ENCODE measurements around the gene CRMP1. TPM values are rescaled to one million over a fixed set of nuclear protein-coding genes. Genes with fewer than 3 reads are reported as not detected.
A peak's percentile ranks its signal among the peaks of the same experiment; 100 is the strongest.

Gene CRMP1
- total and polyA plus RNA-seq, 2 of the 4 experiments (the other 2 are of a cell fraction), result 4.1 to 7.4 TPM

- WGBS, 2 experiments (ENCODE audit: extremely low coverage in 2 of 2, insufficient read length in 1 of 2), result no CpG with 5 or more reads among the region's 2 CpGs
- BruUV-seq (replicated peaks), result no TSS peak
- CTCF ChIA-PET, result no interaction called here
- peak overlapping the region; percentile 55 for H2AK9ac ChIP-seq (replicated peaks; ENCODE audit: low read depth, low read length, poor library complexity)
- H2BK120ac ChIP-seq (ENCODE audit: low read depth, low read length), result peak overlapping the region; percentile 99; the same call in 1 of the 2 replicates
- H4K20me1 ChIP-seq (ENCODE audit: insufficient read depth, low read length), result no peaks in the 10 kb centered on the region
- H3K27ac ChIP-seq (ENCODE audit: insufficient read depth, low read length), result peak overlapping the region; percentile 13; the same call in 1 of the 2 replicates
- H2BK5ac ChIP-seq (ENCODE audit: low read depth, low read length, poor library complexity, severe bottlenecking), result peak overlapping the region; percentile 100
- in situ Hi-C loops (cut with MboI; ENCODE audit: low sequenced_read_pairs), result no loop called here
- POLR2A ChIA-PET (ENCODE audit: unreplicated experiment), result no interaction called here
- no peak overlapping the region for H3K56ac ChIP-seq (ENCODE audit: extremely low read depth, insufficient read depth, low read length)
- peaks cover 18% of the 10 kb centered on the region for H3K9me1 ChIP-seq (ENCODE audit: insufficient read depth, low read length)
- no peak for ATAC-seq (ENCODE audit: low read depth)
- peak overlapping the region; percentile 76; the same call in 1 of the 3 replicates for H2BK15ac ChIP-seq (ENCODE audit: low read depth, low read length)
- peak overlapping the region in 1 of 2 experiments; percentile 43; a peak in 3 of 4 replicates for H4K8ac ChIP-seq (ENCODE audit: low read depth in 2 of 2, low read length in 2 of 2)
- peaks cover 13% of the 10 kb centered on the region for H3K4me1 ChIP-seq (ENCODE audit: control insufficient read depth, insufficient read depth, low read length)
- peaks cover 4% of the 10 kb centered on the region; the same call in 1 of the 2 replicates for H3K9me3 ChIP-seq (ENCODE audit: control insufficient read depth, insufficient read depth, low read length)
- H3K14ac ChIP-seq (replicated peaks; ENCODE audit: low read depth, low read length), result no peak overlapping the region
- H2BK20ac ChIP-seq (ENCODE audit: low read depth, low read length), result peak overlapping the region; percentile 98; the same call in 1 of the 2 replicates
- dilution Hi-C loops (cut with HindIII; ENCODE audit: low sequenced_read_pairs, unreplicated experiment), result no loop called here
- peaks cover 9 to 39% of the 10 kb centered on the region in 2 experiments; a peak in 3 of 4 replicates for H3K79me1 ChIP-seq (ENCODE audit: low read depth in 1 of 2, low read length in 2 of 2)
- H4K5ac ChIP-seq (ENCODE audit: low read depth, low read length), result peak overlapping the region; percentile 100; the same call in 1 of the 2 replicates
- H3K23ac ChIP-seq (ENCODE audit: low read depth, low read length), result no peak overlapping the region
- peaks cover 16% of the 10 kb centered on the region for H3K36me3 ChIP-seq (ENCODE audit: control insufficient read depth, insufficient read depth, low read length)
- H3K9ac ChIP-seq (ENCODE audit: low read depth, low read length), result no peak overlapping the region
- H2AFZ ChIP-seq (replicated peaks; ENCODE audit: low read length, poor library complexity), result no peak overlapping the region
- DNase-seq, result no peak
- intact Hi-C loops (cut with micrococcal nuclease), result no loop called here
- no peak overlapping the region for H3K4me3 ChIP-seq (ENCODE audit: insufficient read depth, low read depth, low read length)
- H3K27me3 ChIP-seq (ENCODE audit: control insufficient read depth, insufficient read depth, low read length), result no peaks in the 10 kb centered on the region
- peak overlapping the region; percentile 100; the same call in 1 of the 2 replicates for H3K4ac ChIP-seq (ENCODE audit: low read depth, low read length)
- TF ChIP-seq MAZ (IDR thresholded peaks at IDR 0.05; ENCODE audit: borderline replicate concordance, low read depth, low read length) (no peak), RFX5 (IDR thresholded peaks at IDR 0.05; ENCODE audit: low read depth, low read length) (no peak), MAFK (IDR thresholded peaks at IDR 0.05; ENCODE audit: low read depth, low read length) (no peak), CHD1 (IDR thresholded peaks at IDR 0.05; ENCODE audit: low read depth, low read length) (no peak), ELK1 (IDR thresholded peaks at IDR 0.05; ENCODE audit: borderline replicate concordance, low read depth, low read length) (no peak), BHLHE40 (IDR thresholded peaks at IDR 0.05; ENCODE audit: low read depth, low read length) (no peak), RAD21 (IDR thresholded peaks at IDR 0.05; ENCODE audit: low read length) (no peak)
- H3K18ac ChIP-seq (ENCODE audit: low read depth, low read length), result peak overlapping the region; percentile 100; the same call in 1 of the 2 replicates
- H4K91ac ChIP-seq (ENCODE audit: insufficient read depth, low read depth, low read length), result no peak overlapping the region
- no peak overlapping the region for H3K4me2 ChIP-seq (ENCODE audit: low read depth, low read length)
- H2AK5ac ChIP-seq (ENCODE audit: low read depth, low read length), result peak overlapping the region; percentile 98; the same call in 1 of the 2 replicates
Observed at GRCh38 chr4:5774416-5775036, 118.4 kb downstream of the CRMP1 start.
